NCI-H748 treated with DMSO at 0.1 percent for 48 hours (cell line): ENCODE measurements around the gene CUL2.
"Not testable (repeated sequence)": the region's sequence is repeated elsewhere in the genome, so short reads cannot be mapped to it uniquely, and the experiment has no call there.

Experiments
- DNase-seq: peaks from one replicate; lab custom pipeline; 2025; lab: John Stamatoyannopoulos, UW

CUL2 gene

DNA sequence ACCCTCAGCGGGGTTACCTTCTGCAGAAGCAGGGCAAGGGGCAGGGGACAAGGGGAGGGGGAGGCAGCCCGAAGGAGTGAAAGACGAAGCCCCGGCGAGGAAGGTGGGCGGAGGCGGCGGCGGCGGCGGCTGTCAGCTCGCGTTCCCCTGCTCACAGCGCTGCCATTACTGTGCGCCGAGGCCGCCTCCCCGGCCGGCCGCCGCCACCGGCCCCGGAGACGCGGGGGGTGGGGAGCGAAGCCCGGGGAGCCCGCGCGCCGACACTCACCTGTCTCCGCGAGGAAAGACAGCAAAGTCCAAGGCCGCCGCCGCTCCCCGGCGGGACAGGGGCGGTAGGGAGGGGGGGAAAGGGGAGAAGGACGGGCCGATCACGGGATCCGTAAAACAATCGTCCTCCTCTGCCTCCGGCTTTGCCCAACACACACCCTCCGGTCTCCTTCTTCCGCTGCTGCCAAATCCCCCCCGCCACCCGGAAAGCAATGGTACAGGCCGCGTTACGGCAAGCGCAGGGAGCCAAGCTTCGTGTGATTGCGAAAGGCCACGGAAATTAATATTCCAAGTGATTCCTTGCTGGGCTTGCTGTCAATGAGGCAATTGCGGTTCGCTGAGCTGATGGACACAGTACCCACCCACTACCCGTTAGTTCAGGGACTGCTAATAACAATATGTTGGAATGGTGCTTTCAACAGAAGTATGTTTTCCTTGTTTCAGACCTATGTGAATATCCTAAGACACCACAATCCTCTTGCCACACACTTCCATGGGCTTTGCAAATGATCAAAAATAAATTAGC is at the start of gene CUL2:
TSS of gene CUL2 (minus strand) at position 180 of the 793 bp plus-strand sequence. CDS start 19,024 bp downstream, outside the sequence.
- DNase-seq = peak; percentile 70

DNA sequence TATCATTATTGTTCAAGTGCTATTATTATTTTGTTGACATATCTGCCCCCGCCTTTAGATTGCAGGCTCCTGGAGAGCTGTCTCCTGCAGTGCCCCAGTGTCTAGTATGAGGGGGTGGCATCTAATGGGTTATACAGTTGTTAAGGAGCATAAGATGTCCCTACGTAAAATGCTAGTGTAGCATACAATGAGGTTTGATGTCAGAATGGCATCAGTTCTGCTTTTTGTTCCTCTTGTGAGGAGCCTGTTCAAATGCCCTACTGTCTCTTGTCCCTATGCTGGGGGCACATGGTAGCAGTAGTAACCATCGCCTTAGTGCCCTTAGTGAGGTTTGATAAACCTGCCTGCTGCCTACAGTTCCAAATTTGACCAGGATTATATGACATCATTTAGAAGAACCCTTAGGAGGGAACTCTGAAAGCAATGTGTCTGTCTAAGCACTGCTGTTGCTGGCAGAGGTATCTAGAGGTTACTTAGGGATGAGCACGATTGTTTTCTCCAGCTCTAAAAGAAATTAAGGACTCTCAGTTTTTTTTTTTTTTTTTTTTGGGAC is 46.2 kb upstream of the CUL2 start:
- no peak for DNase-seq

- no peak for DNase-seq
Observed at GRCh38 chr10:35135861-35136260, 45.7 kb upstream of the CUL2 start.

GRCh38 chr10:35133586-35133985 is 43.4 kb upstream of the CUL2 start:
- DNase-seq = no peak

DNA sequence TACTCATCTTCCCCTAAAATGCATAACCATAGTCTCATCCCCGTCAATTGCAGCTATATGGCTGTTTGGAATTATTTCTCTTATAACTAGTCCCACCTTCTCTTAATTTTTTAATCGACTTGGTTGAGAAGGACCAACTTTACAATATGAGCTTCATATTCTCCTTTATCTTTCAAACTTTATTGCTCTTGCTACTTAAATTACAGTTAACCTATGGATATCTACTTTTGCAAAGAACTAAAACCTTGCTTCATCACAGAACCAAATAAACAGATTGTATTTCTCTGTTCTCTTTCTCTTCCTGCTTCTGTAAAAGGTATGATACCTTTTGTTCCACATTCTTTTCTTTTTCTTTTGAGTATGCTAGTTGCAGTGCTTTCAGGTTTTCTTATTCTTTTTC is 42.6 kb upstream of the CUL2 start:
- DNase-seq = no peak

- DNase-seq = no peak
Observed at GRCh38 chr10:35130663-35131062, 40.5 kb upstream of the CUL2 start.

DNA sequence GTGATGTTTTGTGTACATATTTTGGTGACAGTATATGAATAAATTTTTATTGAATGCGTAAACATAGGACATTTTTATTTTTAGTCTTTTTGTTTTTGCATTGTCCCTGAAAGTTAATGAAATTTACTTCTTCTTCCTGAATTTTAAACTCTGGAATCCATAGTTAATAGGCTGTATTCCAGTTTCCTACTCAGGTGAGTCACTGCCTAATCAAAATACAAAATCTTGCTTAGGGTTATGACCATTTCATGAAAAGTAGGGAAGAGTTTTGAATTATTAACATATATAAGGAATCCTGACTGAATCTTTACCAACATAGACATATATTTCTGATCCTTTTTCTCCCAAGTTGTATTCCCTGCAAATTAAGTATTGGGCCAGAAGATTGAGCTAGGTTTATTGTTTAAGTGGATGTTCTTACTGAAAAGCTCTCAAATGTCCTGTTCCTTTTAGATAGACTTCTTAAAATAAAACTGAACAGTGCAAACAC is 39.1 kb upstream of the CUL2 start:
- DNase-seq = no peak

- no peak for DNase-seq
Observed at GRCh38 chr10:35127289-35127891, 37.2 kb upstream of the CUL2 start.

DNA sequence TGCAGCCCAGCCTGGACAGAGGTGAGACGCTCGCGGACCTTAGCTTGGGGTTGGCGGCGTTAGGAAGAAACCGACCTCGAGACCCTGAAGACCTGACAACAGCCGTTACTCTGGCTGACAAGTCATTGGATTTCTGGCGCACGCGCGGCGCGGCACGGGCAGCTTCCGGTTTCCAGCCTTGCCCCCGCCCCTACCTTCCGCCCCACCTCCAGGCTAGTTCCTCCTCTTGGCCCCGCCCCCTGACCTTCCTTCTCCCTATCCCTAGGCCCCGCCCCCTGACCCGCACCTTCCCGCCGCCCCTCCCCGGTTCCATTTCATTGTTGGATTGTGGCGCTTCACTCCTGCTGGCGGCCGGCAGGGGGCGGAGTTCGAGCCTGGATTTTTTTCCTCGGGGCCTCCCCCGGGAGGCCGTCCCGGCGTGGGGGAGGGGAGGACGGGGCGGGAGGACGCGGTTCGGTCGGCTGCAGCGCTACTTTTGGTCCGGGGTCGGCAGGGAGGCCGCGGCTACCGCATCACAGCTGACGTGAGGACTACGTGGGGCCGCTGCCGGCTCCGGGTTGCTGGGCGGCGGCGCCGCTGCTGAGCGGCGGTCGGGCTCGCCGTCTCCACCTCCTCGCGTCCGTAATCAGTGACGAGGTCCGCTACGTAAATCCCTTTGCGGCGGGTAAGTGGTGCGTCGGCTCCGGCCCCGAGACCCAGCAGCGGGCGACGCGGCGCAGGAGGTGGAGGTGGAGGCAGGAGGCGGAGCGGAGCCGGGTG is 36.6 kb upstream of the CUL2 start, which contains the start of gene CREM:
TSS of gene CREM (plus strand) at position 317 of the 759 bp plus-strand sequence. CDS start 10,990 bp downstream, outside the sequence.
- DNase-seq = peak; percentile 83

- no peak for DNase-seq
Observed at GRCh38 chr10:35126062-35126529, 36.0 kb upstream of the CUL2 start.

DNA sequence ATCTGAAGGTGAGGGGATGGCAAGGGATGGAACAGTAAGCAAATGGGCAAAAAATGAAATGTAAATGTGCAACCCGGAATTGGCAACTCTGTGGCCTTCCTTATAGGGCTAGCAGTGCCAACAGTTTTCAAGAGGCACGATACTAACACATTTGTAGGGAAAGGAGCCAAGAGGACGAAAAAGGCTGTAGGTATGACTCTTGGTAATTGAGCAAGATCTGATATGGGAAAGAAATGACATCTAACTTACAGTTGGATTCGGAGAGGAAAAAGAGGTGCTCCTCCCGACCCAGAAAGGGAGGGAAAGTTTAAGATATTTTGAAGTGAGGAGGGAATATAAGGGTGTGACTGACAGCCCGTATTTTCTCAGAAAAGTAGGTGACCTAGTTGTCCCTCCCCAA is 34.4 kb upstream of the CUL2 start:
- DNase-seq = no peak

- no peak for DNase-seq
Observed at GRCh38 chr10:35119378-35119777, 29.2 kb upstream of the CUL2 start.

DNA sequence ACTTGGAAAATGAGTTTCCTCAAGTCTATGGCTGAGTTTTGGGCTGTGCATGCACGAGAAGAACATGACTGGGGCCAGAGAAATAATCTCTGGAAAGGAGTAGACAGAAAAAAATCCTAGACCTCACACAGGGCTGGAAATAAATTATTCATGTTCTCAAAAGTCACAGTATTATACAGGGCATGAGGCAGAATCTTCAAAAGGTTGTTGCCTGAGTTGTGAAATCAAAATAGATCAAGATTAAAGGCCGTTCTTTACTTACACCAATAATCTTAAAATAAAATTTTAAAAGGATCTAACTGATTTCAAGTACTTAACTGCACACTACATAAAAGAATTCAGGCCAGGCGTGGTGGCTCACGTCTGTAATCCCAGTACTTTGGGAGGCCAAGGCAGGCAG is 22.4 kb upstream of the CUL2 start:
- no peak for DNase-seq

DNA sequence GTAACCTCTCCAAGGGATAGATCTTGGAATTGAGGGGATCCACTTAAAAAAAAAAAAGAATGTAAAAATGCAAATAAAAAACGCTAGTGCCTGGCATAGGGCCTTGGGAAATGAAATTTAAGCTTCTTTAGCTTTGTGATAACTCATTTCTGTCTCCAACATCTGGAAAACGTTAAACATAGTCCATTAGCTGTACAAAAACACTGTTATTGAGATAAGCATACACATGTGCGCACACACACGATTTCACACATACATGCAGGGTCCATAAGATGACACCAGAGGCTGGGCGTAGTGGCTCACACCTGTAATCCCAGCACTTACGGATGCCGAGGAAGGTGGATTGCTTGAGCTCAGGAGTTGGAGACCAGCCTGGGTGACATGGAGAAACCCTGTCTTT is 13.7 kb upstream of the CUL2 start:
- DNase-seq = no peak

DNA sequence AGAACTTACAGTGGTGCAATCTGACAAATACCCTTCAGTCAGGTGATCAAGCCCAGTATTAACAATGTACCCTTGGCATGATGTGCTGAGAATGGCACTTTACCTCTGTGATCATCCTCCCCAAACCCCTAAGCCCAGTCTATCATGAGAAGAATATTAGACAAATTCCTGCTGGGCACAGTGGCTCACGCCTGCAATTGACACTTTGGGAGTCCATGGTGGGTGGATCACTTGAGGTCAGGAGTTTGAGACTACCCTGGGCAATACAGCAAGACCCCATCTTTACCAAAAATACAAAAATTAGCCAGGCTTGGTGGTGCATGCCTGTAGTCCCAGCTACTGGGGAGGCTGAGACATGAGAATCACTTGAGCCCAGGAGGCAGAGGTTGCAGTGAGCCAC is 7.4 kb upstream of the CUL2 start:
- no peak for DNase-seq

- DNase-seq = no peak
Observed at GRCh38 chr10:35096312-35096711, 6.2 kb upstream of the CUL2 start.

- DNase-seq = no peak
Observed at GRCh38 chr10:35092851-35093250, 2.7 kb upstream of the CUL2 start.

GRCh38 chr10:35091994-35092790 is 2.1 kb upstream of the CUL2 start:
- no peak for DNase-seq

- DNase-seq = no peak
Observed at GRCh38 chr10:35089611-35090161, 455 bp downstream of the CUL2 start.

- DNase-seq = no peak
Observed at GRCh38 chr10:35083242-35083641, 6.9 kb downstream of the CUL2 start.

DNA sequence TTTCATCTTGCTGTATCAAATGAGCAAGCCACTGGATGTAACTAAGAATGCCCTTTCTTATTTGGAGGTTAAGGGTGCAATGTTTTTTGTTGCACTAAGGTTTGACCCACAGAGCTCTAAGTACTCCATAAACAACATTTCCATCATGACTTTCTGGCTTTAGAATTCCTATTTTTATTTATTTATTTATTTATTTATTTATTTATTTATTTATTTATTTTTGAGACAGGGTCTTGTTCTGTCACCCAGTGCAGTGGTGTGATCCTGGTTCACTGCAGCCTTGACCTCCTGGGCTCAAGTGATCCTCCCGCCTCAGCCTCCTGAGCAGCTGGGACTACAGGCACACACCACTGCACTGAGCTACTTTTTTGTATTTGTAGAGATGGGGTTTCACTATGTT is 9.9 kb downstream of the CUL2 start:
- DNase-seq = not testable (repeated sequence)
